GM12864 (cell line): ENCODE results near the gene FAM241B.
A peak's percentile ranks its signal among the peaks of the same experiment; 100 is the strongest.

Experiments used
- DNase-seq: peaks from one replicate; pipeline ENCODE4 v3.0.0-alpha.2; 2011; ENCODE audit warnings: low read depth
- H3K4me3 ChIP-seq: 2 replicates; pipeline ENCODE4 v1.5.1; 2011; ENCODE audit warnings: mild to moderate bottlenecking, low read depth, low read length, control low read depth
- TF ChIP-seq, protein P1 (sequence below): IDR thresholded peaks from 2 replicates; pipeline ENCODE4 v1.5.1; 2011; ENCODE audit warnings: low read depth, mild to moderate bottlenecking, moderate library complexity, low read length, control low read depth, inconsistent platforms; ENCODE audit errors: missing control alignments

Gene FAM241B, protein sequence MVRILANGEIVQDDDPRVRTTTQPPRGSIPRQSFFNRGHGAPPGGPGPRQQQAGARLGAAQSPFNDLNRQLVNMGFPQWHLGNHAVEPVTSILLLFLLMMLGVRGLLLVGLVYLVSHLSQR

DNA sequence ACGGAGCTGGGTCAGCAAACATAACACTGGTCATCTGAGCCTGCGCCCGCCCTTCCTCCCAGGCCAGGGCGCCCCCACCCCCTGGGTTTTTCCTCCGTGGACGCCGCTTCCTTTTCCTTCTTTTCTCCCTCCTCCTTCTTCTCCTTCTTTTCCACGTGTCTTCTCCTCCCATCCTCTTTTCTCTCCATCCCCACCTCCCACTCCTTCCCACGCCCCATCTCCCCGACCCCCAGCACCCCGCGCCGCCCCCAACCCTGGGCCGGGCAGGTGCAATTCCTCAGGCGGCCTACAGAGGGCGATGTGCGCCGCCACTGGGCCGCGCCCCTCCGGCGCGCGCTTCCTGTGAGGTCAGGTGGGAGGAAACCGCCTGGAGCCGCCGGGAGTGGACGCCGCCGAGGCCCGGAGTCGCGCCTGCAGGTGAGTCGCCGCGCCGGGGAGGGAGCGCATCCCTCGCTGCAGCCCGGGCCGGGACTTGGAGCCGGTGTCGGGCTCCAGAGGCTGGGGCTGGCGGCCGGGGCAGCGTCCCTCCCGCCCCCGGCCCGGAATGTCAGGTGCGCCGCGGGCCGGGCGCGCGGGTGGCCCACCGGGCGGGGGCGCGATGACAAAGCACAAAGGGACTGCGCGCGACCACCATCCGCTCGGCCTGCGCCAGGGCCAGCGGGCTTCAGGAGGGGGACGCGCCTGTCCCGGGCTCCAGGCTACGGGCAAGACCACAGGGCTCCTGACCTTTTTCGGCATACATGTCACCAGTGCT, at the start of gene FAM241B:
Gene FAM241B (plus strand): TSS at position 351 of the 754 bp plus-strand sequence. CDS start 1,497 bp downstream, outside the sequence.
- no peak within 1 kb of the TSS for H3K4me3 ChIP-seq
- TF ChIP-seq, protein P1, sequence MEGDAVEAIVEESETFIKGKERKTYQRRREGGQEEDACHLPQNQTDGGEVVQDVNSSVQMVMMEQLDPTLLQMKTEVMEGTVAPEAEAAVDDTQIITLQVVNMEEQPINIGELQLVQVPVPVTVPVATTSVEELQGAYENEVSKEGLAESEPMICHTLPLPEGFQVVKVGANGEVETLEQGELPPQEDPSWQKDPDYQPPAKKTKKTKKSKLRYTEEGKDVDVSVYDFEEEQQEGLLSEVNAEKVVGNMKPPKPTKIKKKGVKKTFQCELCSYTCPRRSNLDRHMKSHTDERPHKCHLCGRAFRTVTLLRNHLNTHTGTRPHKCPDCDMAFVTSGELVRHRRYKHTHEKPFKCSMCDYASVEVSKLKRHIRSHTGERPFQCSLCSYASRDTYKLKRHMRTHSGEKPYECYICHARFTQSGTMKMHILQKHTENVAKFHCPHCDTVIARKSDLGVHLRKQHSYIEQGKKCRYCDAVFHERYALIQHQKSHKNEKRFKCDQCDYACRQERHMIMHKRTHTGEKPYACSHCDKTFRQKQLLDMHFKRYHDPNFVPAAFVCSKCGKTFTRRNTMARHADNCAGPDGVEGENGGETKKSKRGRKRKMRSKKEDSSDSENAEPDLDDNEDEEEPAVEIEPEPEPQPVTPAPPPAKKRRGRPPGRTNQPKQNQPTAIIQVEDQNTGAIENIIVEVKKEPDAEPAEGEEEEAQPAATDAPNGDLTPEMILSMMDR = peak; percentile 69
- DNase-seq = no peak

GRCh38 chr10:69580435-69580834, 49.6 kb upstream of the FAM241B start:
- no peak overlapping the region for H3K4me3 ChIP-seq
- DNase-seq = no peak
- TF ChIP-seq, protein P1 = no peak

DNA sequence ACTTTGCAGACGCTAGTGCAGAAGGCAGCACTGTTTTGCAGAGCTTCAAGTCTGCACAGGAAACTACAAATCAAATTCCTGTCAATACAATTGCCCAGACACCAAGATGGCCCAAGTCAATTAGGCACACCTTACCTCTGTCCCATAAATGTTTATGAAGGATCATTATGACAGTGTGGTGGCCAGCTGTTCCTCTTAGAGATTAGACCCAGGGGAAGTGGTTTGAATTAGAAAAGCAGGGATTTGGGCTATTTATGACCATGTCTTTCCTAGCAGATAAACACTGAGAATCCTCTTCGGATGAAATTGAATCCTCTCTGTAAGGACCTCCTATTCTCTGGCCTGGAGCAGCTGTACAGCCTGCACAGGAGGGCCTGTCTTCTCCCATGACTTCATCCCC, 46.9 kb upstream of the FAM241B start:
- H3K4me3 ChIP-seq = no peak overlapping the region
- TF ChIP-seq, protein P1 = no peak
- DNase-seq = no peak

- DNase-seq = no peak
- no peak overlapping the region for H3K4me3 ChIP-seq
- TF ChIP-seq, protein P1 = no peak
Observed at GRCh38 chr10:69584624-69585023, 45.4 kb upstream of the FAM241B start.

- TF ChIP-seq, protein P1 = no peak
- H3K4me3 ChIP-seq = no peak overlapping the region
- DNase-seq = no peak
Observed at GRCh38 chr10:69588358-69588757, 41.7 kb upstream of the FAM241B start.

- no peak overlapping the region for H3K4me3 ChIP-seq
- DNase-seq = no peak
- TF ChIP-seq, protein P1 = no peak
Observed at GRCh38 chr10:69600761-69601330, 29.2 kb upstream of the FAM241B start.
